COR-L47 (cell line): ENCODE results near the gene TSPY1.
"Not testable (repeated sequence)": the region's sequence is repeated elsewhere in the genome, so short reads cannot be mapped to it uniquely, and the experiment has no call there.

ENCODE experiments used
- DNase-seq: peaks from one replicate; lab custom pipeline; 2025; lab: John Stamatoyannopoulos, UW

Gene TSPY1, protein sequence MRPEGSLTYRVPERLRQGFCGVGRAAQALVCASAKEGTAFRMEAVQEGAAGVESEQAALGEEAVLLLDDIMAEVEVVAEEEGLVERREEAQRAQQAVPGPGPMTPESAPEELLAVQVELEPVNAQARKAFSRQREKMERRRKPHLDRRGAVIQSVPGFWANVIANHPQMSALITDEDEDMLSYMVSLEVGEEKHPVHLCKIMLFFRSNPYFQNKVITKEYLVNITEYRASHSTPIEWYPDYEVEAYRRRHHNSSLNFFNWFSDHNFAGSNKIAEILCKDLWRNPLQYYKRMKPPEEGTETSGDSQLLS

DNA sequence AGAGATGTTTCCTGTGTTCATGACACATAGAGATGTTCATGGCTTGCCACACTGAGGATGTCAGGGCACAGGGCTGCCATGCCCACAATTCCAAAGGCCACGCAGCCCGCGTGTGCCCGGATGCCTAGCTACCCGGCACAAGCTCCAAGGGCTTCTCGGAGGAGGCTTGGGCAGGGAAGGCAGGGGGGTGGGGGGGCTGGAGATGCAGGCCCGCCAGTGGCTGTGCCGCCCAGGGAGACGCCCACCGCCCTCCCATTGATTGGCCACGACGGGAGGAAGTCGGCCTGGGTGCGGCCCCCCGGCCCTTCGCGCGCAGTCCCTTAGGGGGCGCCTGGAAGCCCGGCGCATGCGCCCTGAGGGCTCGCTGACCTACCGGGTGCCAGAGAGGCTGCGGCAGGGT lies at the start of gene TSPY1:
TSS of gene TSPY1 (plus strand) at position 301 of the 400 bp plus-strand sequence. CDS start at position 347, 46 bp downstream.
- not testable (repeated sequence) for DNase-seq

GRCh38 chrY:9486967-9487366 lies 20.2 kb downstream of the TSPY1 start, which contains the start of gene TSPY9:
Gene TSPY9, plus strand, starts transcription at chrY:9487267. Its CDS starts 46 bp downstream, at chrY:9487313.
- not testable (repeated sequence) for DNase-seq

GRCh38 chrY:9504396-9504795 lies 37.6 kb downstream of the TSPY1 start:
- not testable (repeated sequence) for DNase-seq

GRCh38 chrY:9516287-9516686 lies 49.5 kb downstream of the TSPY1 start:
- not testable (repeated sequence) for DNase-seq
